Stimulated activated CD8-positive, alpha-beta memory T cell treated with anti-CD3 and anti-CD28 coated beads, Interleukin-12 subunit alpha, Interleukin-12 subunit beta, amount 100 ng/mL, for 4 hours (primary cell): ENCODE results near the gene MRPL55.
"Not testable (repeated sequence)": the region's sequence is repeated elsewhere in the genome, so short reads cannot be mapped to it uniquely, and the experiment has no call there.

Source experiments
- DNase-seq: peaks from one replicate; pipeline ENCODE4 v3.0.0-alpha.2; 2020; ENCODE audit warnings: low read depth

MRPL55 gene

GRCh38 chr1:228120857-228121489 lies 11.9 kb upstream of the MRPL55 start:
- DNase-seq = no peak

GRCh38 chr1:228120351-228120750 lies 11.3 kb upstream of the MRPL55 start:
- no peak for DNase-seq

GRCh38 chr1:228118040-228118439 lies 8.9 kb upstream of the MRPL55 start:
- no peak for DNase-seq

GRCh38 chr1:228117335-228117734 lies 8.2 kb upstream of the MRPL55 start:
- DNase-seq = no peak

GRCh38 chr1:228114827-228115226 lies 5.7 kb upstream of the MRPL55 start:
- no peak for DNase-seq

- no peak for DNase-seq
Measured at GRCh38 chr1:228112617-228113016, 3.5 kb upstream of the MRPL55 start.

- DNase-seq = no peak
Measured at GRCh38 chr1:228112167-228112566, 3.1 kb upstream of the MRPL55 start.

- DNase-seq = not testable (repeated sequence)
Measured at GRCh38 chr1:228111315-228111714, 2.2 kb upstream of the MRPL55 start.

- no peak for DNase-seq
Measured at GRCh38 chr1:228110556-228110955, 1.5 kb upstream of the MRPL55 start.

GRCh38 chr1:228109962-228110488 lies 926 bp upstream of the MRPL55 start:
- no peak for DNase-seq

GRCh38 chr1:228108742-228109072 lies 392 bp downstream of the MRPL55 start:
- DNase-seq = no peak

- no peak for DNase-seq
Measured at GRCh38 chr1:228108055-228108690, 926 bp downstream of the MRPL55 start.

GRCh38 chr1:228107636-228108035 lies 1.5 kb downstream of the MRPL55 start:
- DNase-seq = no peak

GRCh38 chr1:228106800-228107054 lies 2.4 kb downstream of the MRPL55 start:
- no peak for DNase-seq

GRCh38 chr1:228105996-228106799 lies 2.9 kb downstream of the MRPL55 start:
- DNase-seq = no peak

- DNase-seq = no peak
Measured at GRCh38 chr1:228105270-228105995, 3.7 kb downstream of the MRPL55 start.

GRCh38 chr1:228104526-228105269 lies 4.4 kb downstream of the MRPL55 start:
- DNase-seq = no peak

- DNase-seq = peak; percentile 91
Measured at GRCh38 chr1:228102791-228103620, 6.1 kb downstream of the MRPL55 start, which contains the start of gene C1orf35. Gene C1orf35, minus strand, starts transcription at chr1:228103325. Its CDS starts 98 bp downstream, at chr1:228103227.

GRCh38 chr1:228101994-228102790 lies 6.9 kb downstream of the MRPL55 start:
- DNase-seq = peak; percentile 34

- no peak for DNase-seq
Measured at GRCh38 chr1:228101614-228101993, 7.5 kb downstream of the MRPL55 start.
